HG03045 (cell line): ENCODE data around the gene AMMECR1.

Source experiments
- ATAC-seq: cut with Tn5 transposase; IDR thresholded peaks from one replicate; pipeline ENCODE4 v1.9.1; 2021; ENCODE audit warnings: mild to moderate bottlenecking, moderate library complexity; ENCODE audit not compliant: unreplicated experiment

Gene AMMECR1

DNA sequence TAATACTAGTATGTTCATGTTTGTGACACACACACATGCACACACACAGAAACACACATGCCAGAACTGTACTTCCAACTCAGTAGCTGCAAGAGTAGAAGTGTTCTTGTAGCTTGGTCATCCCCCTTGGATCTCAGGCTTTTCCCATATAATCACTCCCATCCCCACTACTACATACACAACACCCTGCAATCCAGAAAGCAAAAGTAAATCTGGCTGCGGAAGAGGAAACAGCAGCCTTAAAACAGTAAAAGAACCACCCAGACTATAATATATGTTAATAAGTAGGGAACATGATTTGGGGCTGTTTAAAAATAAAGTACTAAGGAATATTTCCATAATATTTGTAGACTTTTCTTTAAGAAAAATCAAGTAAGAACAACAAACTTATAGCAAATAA is 103.2 kb downstream of the AMMECR1 start:
- no peak for ATAC-seq

DNA sequence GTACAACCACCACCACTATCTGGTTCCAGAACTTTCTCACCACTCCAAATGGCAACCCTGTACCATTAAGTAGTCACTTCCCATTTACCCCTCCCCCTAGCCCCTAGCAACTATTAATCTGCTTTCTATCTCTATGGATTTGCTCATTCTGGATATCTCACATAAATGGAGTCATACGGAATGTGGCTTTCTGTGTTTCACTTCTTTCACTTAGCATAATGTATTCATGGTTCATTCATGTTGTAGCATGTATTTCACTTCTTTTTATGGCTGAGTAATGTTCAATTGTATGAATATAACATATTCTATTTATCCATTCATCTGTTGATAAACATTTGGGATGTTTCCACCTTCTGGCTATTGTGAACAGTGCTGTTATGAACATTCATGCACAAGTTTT is 104.7 kb downstream of the AMMECR1 start:
- ATAC-seq, result no peak

DNA sequence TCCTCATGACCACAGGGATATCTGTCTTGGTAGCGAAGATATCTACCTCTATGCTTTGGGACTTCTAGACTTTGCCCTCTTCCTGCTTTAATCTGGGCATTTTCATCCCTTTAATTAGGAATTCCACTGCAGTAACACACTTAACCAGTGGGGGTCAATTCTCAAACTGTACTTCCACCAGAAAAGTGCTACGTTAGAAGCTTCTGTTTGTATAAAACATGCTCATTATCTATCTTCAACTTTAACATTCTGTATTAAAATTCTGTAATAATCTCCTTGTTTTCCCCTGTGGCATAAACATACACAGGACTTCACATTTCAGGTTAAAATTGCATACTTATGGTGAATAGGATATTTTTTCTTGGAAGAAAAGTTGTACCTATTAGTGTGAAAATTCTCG is 105.6 kb downstream of the AMMECR1 start:
- ATAC-seq, result no peak

DNA sequence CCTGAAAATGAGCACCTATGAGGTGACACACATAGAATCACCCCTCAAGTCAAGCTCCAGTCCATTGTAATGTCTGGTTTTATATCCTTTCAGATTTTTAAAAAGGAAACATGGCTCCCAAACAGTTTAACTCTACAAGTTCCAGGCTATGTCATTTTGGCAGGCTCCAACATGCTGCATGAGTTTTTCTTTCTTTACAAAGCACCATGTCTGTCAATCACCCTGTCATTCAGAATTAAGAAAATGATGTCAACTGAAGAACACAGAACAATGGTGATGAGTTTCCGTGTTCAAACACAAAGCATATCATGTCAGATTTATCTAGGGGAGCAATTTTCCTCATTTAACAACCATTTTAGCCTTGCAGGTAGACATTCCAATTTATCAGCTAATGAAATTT is 106.5 kb downstream of the AMMECR1 start:
- ATAC-seq, result no peak

DNA sequence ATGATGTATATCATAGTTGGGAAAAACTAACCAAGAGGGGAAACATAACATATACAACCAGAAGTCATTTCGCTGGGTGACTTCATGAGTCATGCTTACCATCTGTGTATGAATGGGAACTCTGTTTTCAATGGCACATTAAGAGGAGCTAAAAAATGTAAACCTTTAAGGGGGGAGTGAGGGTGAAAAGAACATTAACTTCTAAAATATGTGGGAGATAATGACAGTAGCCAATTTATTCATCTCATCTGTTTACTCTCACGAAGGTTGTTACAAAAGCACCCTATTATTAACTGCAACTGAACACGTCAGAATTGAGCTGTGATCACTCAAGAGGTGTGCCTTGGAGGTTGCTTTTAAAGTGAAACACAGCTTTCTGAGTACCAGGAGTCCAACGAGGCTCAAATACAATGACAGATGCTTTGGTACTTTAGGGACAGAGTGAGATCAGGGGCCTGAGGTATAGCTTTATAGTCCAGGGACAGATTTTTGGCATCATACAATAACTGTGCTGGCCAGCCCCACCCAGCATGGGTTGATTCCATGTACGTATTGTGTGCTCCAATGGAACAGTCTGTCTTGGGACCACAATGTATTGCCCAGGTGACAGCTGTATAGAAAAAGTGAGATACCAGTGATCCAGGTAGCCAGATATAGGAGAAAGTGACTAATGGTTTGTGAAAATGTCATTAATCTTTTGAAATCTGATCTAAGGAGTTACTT is 107.3 kb downstream of the AMMECR1 start:
- ATAC-seq, result no peak

DNA sequence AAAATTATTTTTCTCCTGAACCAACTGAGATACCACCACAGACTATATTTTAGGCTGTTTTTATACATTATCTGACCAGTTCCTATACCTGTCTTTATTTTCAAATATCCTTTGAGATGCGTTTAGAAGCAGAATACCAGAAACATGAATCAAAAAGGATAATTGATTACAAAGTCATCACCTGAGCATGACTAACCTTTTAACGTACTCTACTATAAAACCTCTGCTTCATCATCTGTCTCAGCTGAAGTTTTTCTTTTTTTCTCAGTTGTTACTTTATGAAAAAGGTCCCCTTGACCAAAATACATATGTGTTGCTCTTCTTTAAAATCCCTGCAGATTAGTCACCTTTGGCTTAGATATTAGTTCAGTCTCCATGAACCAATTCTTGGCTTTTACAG is 109.8 kb downstream of the AMMECR1 start:
- ATAC-seq, result no peak

DNA sequence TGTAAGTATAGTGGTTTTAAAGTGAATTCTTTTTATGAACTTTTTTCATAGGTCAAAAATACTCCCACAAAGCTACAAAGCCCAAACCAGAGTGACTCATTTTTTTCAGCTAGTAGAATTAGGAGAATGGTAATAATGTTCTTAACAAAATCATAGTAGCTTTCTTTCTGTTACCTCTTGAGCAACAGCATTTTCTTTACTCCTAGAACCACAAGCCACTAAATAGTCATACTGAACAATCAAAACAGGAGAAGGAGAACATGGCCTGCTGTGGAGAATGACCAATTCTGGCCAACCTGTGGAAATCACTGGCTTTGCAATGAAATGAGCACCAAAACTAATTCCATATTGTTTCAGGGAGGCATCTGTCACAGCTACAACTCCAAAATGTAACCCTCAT is 112.9 kb downstream of the AMMECR1 start:
- ATAC-seq, result no peak

DNA sequence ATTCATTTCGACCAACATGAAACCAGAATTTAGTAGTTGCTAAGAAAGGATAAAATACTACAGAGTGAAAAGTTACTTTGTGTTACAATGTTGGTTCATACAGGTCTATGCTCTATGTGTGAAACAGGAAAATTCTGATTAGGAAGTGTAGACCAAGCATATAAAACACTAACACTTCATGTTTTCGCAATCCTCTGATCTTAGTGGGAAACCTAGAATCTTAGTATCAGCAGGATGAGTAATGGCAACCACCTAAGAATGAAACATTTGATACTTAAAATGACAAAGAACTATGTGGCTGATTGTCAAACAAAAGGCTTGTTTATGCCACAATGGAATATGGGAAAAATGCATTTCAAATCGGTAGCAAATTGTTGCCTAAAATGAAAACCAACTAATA is 116.1 kb downstream of the AMMECR1 start:
- ATAC-seq, result no peak

DNA sequence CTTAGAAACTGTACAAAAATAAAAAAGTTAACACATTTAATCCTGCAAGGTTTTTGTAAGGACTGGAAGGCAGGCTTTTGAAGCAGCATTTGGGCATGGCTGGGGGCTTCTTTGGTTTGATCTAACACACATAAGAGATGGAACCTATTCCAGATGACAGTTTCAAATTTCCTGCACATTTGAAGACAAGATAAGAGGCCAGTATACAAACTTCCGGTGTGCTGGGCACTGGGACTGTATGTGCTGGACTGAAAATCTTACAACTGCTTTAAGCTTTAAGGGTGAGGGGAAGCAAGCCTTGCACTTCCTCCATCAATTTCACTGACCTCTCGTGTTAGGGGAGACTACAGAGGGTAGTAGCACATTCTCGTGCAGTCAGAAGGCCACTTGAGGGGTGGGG is 122.9 kb downstream of the AMMECR1 start:
- ATAC-seq, result no peak

DNA sequence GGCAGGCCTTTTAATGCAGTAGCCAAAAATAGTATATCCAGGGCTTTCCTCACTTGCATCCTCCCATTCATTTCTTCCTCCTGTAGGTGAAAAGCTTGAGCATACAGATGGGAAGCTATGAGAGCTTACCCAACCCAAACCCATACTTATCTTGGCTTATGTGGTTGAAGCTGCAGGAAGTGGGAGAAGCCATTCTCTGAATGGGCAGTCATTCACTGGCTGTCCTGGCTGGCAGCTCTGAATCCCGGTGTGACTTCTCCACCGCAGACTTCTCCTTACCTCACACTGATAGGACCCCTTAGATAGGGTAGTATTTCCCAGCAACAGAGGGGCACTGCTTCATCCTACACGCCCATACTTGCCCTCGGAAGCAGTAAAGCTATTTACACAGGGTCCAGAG is 125.4 kb downstream of the AMMECR1 start:
- no peak for ATAC-seq

DNA sequence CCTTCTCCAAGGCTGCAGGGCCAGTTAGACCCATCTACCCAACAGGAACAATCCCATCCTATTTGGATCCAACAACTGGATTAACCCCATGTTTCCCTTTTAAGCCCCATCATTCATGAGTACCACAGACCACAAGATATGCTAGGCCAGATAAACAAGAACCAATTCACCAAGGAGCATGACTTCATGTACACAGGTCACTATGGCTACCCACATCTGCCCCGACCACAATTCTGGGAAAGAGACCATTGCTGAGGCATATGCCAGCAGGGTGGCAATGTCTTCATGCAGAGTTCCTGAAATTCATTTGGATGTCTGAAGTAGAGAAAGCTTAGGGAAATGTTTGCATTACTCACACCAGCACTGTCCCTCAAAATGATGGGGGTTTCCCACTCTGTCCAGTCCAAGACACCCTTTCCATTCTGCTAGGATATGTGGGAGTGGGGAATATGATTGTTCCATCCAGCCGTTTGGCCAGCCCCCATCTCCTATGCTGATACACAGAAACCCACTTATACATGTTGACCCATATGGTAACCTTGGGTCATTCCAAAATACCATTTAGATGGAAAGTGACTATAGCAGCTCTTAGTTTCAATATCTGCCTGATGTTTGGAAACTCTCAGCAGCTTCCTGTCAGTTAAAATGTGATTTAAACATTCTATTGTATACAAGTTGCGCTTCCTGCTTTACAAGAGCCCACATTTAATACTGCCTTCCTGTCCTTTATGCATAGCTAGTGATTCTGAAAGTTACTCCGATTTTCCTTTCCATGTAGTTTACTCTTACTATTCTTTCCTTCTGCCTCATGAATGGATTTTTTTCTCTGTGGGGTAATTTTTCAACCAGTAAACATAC is 129.0 kb downstream of the AMMECR1 start:
- ATAC-seq, result no peak

DNA sequence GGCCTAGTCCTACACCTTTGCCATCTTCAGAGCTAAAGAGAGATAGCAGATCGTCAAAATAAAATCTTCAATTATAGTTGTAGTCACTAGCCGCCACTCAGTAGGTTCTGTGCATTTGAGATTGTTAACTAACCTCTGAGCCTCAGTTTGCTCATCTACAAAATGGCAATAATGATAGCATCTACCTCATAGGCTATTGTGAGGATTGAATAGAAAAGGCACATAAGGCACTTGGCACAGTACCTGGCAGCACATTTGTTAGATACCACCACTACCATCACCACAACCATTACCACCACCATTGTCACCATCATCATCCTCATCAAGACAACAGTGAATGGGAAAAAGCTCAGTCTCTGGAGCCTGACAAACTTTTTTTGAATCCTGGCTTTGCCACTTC is 134.6 kb downstream of the AMMECR1 start:
- no peak for ATAC-seq

DNA sequence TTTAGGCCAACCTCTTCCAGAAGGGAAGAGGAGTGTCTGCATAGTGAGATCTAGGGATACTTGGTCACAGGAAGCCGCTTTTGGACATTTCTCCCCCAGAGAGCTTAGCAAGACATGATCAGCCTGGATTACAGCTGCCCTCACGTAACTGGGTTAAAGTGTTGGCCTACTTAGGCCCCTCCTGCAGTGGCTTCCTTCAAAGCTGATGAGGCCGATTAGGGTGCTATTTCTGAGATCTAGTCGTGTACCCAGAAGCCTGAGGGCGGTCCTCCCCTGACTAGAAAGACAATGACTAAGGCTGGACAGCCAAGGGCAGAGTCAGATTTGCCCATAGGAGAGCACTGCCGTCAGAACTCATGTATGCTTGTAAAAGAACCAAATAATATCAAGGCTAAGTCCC is 135.0 kb downstream of the AMMECR1 start:
- no peak for ATAC-seq

DNA sequence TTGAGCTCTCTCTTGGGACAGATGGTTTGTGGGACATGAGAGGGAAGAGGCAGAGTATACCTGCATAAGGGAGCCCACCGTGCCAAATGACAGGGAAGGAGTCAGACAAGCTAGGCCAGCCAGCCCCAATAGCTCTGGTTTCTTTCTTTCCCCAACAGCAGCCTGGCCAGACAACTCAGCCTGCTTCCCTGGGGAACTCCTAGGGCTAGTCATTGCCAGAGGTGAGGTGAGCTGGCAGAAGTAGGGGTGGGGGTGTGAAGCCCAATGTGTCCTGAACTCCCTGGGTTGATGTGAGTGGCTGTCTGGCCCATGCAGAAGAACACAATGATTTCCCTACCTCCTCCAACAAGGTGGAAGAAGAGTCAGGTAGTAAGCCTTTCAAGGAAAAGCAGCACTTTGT is 135.5 kb downstream of the AMMECR1 start:
- ATAC-seq, result no peak

DNA sequence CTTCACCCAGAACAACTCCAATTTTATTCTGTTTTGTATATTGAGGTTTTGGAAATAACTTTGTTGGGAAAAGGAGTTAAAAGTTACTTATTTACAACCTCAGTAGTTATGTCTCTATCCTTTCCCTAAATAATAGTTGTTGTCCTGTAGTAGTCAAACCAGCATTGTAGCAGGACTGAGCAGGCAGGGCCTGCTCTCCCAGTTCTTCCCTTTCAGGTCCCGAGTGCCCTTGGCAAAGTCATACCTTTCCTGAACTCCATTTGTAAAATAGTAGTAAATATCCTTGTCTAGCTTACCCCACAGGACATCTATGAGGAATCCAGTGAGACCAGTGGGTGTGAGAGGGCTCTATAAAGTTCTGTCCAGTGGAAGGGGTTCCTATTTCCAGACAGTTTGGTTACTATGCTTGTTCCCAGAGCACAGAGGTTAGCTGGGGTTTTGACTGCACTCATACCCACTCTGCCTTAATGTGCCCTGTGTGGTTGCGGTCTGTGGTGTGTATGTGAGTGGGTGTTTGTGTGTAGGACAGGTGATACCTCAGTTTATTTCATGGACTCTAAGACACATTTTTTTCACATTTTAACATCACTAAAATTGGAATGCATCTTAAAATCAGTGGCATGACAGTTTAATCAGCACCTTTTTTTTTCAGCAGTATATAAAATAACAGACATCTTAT is 136.3 kb downstream of the AMMECR1 start:
- no peak for ATAC-seq

DNA sequence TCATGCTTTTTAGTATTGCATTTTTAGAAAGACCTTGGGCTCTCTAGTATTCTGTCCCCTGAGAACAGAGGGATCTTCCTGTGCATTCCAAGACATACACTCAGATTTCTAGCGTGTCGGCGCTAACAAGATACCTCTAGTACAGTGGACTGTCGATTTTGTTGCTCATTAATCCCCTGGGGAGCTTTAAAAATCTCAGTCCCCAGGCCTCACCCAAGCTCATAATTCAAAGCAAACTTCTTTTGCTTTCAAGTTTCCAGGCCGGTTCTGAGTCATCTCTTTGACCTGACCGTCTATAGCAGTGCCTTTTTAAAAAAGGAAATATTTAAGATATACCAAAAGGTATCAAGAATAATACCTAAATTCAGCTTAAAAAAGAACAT is 137.0 kb downstream of the AMMECR1 start:
- peak; percentile 69 for ATAC-seq

DNA sequence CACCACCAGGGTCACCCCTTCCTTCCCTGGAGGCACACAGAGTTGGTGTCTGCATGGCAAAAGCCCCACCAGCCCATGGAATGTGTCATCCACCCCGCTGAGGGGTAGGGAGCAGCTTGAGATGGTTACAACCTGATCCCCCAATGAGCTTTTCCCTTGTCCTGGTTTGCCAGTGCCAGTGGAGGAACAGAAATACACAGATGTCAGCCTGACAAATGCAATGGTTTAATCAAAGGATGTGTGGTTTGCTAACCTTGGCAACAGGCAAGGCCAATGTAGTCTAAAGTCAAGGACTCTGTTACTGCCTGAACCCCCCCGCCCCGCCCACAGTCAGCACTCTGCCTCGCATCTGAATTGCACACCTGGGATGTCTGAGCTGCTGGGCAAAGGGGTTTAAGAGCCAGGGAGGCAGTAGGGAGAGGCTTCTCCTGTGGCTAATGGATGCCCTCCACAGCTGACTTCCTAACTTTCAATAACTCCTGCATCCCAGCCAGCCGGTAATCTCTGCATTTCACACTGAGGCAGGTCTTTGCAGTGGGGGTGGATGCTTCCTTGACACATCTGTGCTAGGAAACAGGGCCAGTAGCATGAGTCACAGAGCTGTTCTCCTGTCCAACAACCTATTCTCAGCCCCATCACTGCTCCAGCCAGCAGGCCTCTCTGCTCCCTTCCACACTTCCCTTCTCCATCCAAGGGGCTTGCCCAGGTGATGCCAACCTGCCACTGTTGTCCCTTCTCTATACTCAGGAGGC is 137.5 kb downstream of the AMMECR1 start:
- ATAC-seq, result peak; percentile 30

DNA sequence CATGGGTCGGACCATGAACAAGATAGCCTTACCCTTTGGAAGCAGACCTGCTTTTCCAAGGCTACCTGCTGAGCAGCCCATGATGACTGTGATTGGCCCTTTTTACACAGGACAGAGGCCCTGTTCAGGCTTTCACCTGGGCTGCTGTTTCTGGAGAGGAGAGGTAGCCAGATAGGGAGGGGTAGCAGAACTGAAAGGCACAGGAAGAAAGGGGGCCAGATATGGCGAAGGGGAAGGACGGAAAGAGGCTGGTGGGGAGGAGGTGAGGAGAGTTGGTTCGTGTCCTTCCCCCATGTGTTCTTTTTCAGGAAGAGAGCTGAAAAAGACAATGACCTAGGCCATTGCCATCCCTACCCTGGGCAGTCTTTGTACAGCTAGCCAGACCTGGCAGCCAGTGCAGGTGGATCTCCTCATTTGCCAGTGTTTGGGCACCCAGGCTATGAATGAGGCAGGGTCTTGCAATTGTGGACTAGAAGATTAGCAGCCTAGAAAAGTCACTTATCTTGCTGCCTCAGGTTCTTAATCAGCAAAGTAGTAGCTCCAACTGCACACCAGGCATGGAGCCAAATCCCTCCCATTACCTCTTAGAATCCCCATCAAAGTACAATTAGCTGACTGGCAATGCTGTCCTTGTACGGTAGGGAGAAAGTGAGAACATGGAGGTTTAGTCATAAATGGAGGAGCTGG is 139.6 kb downstream of the AMMECR1 start:
- ATAC-seq, result no peak

DNA sequence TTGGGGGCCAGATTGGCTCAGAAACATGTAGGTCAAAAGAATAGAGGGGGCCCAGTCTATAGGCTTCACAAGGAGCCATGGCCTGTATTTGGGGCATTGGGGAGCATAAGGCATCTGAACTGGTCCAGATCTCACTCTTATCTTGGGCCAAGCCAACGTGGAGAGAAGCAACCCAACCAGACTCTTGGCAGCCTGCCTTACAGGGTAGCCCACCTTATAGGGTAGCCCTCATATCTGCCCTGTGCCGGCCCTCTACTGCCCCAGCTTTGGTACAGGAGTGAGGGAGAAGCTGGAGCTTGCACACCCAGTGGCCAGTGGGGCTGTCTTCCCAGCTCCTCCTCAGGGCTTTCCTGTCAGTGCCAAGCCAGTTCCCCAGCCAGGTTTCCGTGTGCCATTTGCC is 142.2 kb downstream of the AMMECR1 start:
- ATAC-seq, result no peak

DNA sequence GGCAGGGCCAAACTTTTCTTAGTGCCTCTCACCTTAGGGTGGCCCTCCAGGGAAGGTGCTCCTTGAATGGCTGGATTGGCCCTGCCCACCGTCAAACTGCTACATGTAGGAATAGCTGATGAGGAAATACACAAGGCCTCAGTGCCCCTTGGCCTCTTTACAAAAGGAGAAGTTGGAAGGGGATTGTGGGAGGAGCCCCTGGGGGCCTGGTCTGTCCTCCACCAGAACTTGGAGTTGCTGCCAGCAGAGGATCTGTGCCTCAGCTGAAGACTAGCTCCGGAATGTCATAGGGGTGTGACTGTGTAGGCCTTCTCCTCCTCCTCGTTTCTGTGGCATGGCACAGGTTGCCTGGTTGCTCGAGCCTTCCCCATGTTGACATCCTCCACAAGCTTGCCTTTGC is 142.7 kb downstream of the AMMECR1 start:
- ATAC-seq, result no peak
